ENCODE data around the gene MED27.

Gene MED27

GRCh38 chr9:131977109-131977838 lies 102.4 kb downstream of the MED27 start:
- TF ChIP-seq CTCF (IDR thresholded peaks at IDR 0.05; ENCODE audit: low read depth, low read length), result no peak
- DNase-seq (ENCODE audit: low read depth in 2 of 2), result no peak
- no peak overlapping the region for H3K4me3 ChIP-seq (replicated peaks in 1 of 2; ENCODE audit: low read depth in 2 of 2, low read length in 2 of 2)

- DNase-seq (ENCODE audit: low read depth in 2 of 2), result no peak
- H3K4me3 ChIP-seq (replicated peaks in 1 of 2; ENCODE audit: low read depth in 2 of 2, low read length in 2 of 2), result no peak overlapping the region
- TF ChIP-seq CTCF (IDR thresholded peaks at IDR 0.05; ENCODE audit: low read depth, low read length), result no peak
Measured at GRCh38 chr9:131976157-131977108, 103.2 kb downstream of the MED27 start.

DNA sequence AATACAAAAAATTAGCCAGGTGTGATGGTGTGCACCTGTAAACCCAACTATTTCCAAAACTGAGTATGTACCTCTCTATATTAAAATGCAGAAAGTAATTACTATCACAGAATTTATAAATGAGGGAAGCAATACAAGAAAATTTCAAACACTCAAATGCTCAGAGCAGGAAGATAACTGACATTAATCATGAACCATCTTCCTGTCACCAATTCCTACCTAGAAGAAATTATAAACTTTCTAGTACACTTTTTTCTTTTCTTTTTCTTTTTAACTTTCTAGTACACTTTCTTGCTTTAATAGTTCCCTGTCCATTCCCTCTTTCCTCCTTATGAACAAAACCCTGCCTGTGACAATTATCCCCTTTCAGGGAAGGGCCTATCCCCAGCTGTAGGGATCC lies 106.8 kb downstream of the MED27 start:
- no peak for DNase-seq (ENCODE audit: low read depth in 2 of 2)
- H3K4me3 ChIP-seq (replicated peaks in 1 of 2; ENCODE audit: low read depth in 2 of 2, low read length in 2 of 2), result no peak overlapping the region
- TF ChIP-seq CTCF (IDR thresholded peaks at IDR 0.05; ENCODE audit: low read depth, low read length), result no peak

- no peak for DNase-seq (ENCODE audit: low read depth in 2 of 2)
- H3K4me3 ChIP-seq (replicated peaks in 1 of 2; ENCODE audit: low read depth in 2 of 2, low read length in 2 of 2), result no peak overlapping the region
- TF ChIP-seq CTCF (IDR thresholded peaks at IDR 0.05; ENCODE audit: low read depth, low read length), result no peak
Measured at GRCh38 chr9:131971482-131972074, 108.1 kb downstream of the MED27 start.

GRCh38 chr9:131969469-131969989 lies 110.1 kb downstream of the MED27 start:
- TF ChIP-seq CTCF (IDR thresholded peaks at IDR 0.05; ENCODE audit: low read depth, low read length), result no peak
- DNase-seq (ENCODE audit: low read depth in 2 of 2), result no peak
- H3K4me3 ChIP-seq (replicated peaks in 1 of 2; ENCODE audit: low read depth in 2 of 2, low read length in 2 of 2), result no peak overlapping the region

- H3K4me3 ChIP-seq (replicated peaks in 1 of 2; ENCODE audit: low read depth in 2 of 2, low read length in 2 of 2), result no peak overlapping the region
- TF ChIP-seq CTCF (IDR thresholded peaks at IDR 0.05; ENCODE audit: low read depth, low read length), result no peak
- DNase-seq (ENCODE audit: low read depth in 2 of 2), result no peak
Measured at GRCh38 chr9:131968632-131969031, 111.0 kb downstream of the MED27 start.
